ENCODE data around the gene PLA2G2C. TPM values are rescaled to one million over a fixed set of nuclear protein-coding genes. Genes with fewer than 3 reads are reported as not detected.
"Not testable (repeated sequence)": the region's sequence is repeated elsewhere in the genome, so short reads cannot be mapped to it uniquely, and the experiment has no call there.

The PLA2G2C gene, protein sequence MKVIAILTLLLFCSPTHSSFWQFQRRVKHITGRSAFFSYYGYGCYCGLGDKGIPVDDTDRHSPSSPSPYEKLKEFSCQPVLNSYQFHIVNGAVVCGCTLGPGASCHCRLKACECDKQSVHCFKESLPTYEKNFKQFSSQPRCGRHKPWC
- not detected for total RNA-seq

DNA sequence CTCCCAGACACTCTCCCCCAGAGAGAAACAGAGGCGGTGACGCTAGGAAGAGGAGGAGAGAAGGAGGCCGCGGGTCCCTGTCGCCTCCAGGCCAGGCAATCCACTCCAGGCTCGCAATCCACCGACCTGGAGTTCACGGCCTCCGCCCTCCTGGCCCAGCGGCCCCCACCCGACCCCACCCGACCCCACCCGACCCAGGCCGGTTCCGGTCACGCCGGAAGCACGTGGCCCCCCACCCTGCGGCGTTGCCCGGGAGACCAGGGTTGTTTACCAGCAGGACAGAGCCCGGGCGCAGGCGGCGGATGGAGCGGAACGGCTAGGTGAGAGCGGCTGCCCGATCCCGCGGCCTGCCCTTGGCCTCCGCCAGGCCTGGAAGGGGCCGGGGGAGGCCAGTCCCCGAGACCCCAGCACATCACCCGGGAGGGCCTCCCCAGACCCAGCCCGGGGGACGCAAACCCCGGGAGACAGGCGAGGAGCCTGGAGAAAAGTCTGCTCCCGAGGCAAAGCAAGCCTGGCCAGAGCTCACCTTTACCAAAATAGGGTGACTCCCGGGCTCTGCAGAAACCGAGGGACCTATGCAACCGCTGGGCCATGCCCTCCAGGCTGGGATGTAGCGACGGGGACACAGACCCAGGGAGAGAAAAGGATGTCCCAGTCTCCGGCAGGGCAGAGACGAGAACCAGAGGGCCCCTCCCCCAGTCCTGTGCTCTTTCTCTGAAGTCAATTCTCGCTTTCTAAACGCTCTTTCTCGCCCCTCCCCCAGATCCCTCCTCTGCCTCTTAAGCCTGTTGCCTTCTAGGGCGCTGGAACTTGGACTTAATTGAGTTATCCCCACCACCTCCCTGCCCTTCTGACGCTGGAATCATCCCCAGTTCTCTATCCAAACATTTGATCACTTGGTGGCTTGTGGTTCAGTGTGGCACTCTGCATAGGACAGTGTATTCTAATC lies at the start of gene PLA2G2C, which contains the start of gene UBXN10:
PLA2G2C (minus strand) TSS at position 685 of the 949 bp plus-strand sequence. CDS start 9,155 bp downstream, outside the sequence.
UBXN10 (plus strand) TSS at position 263 of the 949 bp plus-strand sequence. CDS start 4,466 bp downstream, outside the sequence.
- H3K9me3 ChIP-seq = no peaks in the 10 kb centered on the region
- no peaks in the 10 kb centered on the region for H3K27me3 ChIP-seq

DNA sequence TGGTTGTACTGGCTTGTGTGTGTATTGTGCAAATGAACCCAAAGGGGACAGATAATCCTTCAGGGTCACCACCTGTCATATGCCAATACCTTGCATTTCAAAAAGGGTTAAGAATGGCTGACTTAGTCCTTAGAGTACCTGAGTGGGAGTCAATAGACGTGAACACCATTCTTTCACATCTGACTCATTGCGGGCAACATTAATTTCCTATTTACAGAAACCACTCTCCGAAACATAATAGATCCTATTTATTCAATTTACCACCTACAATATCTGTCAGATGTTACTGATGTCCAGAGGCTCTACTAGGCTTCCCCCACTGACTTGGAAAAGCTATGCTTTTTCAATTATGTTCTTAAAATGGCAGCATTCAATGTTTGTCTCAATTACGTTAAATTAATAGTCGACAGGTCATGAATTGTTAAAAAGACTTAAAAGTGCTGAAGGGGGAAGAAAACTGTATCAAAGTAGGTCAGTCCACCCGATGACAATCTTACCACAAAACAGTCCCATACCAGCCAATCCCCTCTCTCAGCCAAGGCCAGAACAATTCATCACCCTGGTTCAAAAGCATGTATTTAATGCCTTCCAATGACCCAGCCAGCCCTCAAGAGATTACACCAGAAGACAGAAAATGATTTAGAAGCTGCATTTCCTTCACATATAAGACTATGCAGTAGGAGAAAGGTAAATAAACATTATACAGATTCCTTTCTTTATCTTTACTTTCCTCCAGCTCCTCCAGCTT lies 48.6 kb upstream of the PLA2G2C start:
- Histone ChIP-seq H3K9me3 (no peaks in the 10 kb centered on the region), H3K27me3 (no peaks in the 10 kb centered on the region), H3K36me3 (no peaks in the 10 kb centered on the region), H3K4me3 (no peak overlapping the region), H3K4me1 (no peaks in the 10 kb centered on the region), H3K27ac (no peak overlapping the region)
- DNase-seq (ENCODE audit: extremely low spot score in 2 of 2) = no peak
- TF ChIP-seq, protein P1, sequence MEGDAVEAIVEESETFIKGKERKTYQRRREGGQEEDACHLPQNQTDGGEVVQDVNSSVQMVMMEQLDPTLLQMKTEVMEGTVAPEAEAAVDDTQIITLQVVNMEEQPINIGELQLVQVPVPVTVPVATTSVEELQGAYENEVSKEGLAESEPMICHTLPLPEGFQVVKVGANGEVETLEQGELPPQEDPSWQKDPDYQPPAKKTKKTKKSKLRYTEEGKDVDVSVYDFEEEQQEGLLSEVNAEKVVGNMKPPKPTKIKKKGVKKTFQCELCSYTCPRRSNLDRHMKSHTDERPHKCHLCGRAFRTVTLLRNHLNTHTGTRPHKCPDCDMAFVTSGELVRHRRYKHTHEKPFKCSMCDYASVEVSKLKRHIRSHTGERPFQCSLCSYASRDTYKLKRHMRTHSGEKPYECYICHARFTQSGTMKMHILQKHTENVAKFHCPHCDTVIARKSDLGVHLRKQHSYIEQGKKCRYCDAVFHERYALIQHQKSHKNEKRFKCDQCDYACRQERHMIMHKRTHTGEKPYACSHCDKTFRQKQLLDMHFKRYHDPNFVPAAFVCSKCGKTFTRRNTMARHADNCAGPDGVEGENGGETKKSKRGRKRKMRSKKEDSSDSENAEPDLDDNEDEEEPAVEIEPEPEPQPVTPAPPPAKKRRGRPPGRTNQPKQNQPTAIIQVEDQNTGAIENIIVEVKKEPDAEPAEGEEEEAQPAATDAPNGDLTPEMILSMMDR (IDR thresholded peaks at IDR 0.05) = no peak
- intact Hi-C loops (cut with DNase I) = no loop called here

More for the DNA sequence above, at the start of gene PLA2G2C, which contains the start of gene UBXN10:
- TF ChIP-seq, protein P1 (IDR thresholded peaks at IDR 0.05) = no peak
- TF ChIP-seq POLR2AphosphoS5 (IDR thresholded peaks at IDR 0.05; ENCODE audit: insufficient read depth in 1 of 2, low read depth in 1 of 2) (no peak), POLR2A (IDR thresholded peaks at IDR 0.05) (no peak)
- H3K27ac ChIP-seq = no peak within 1 kb of the TSS
- peak within 1 kb of the TSS; percentile 32 to 49 for H3K4me3 ChIP-seq
- H3K36me3 ChIP-seq = no peaks in the 10 kb centered on the region
- H3K4me1 ChIP-seq = peaks cover 17% of the 10 kb centered on the region
- no peak for DNase-seq (ENCODE audit: extremely low spot score in 2 of 2)
- intact Hi-C loops (cut with DNase I) = no loop called here

DNA sequence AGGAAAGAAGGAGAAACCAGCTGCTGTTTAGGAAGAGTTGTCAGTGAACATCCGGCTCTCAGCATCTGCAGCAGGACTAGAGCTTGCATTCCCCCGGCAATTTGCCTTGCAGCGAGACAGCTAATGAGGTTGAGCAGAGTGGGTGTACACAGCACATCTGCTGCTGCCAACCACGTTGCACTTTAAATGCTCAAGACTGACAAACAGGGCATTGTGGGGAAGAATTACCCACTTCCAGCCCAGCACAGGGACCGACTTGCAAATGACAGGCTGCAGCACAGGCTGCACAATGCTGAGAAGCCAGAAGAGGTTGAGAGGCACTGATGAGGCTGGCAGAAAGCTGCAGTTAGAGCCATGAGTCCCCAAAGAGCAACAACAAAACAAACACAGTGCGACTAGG lies 47.5 kb upstream of the PLA2G2C start:
- intact Hi-C loops (cut with DNase I) = no loop called here
- Histone ChIP-seq H3K27ac (no peak overlapping the region), H3K27me3 (no peaks in the 10 kb centered on the region), H3K9me3 (no peaks in the 10 kb centered on the region), H3K4me1 (no peaks in the 10 kb centered on the region), H3K4me3 (no peak overlapping the region), H3K36me3 (no peaks in the 10 kb centered on the region)
- DNase-seq (ENCODE audit: extremely low spot score in 2 of 2) = no peak
- no peak for TF ChIP-seq POLR2AphosphoS5 (IDR thresholded peaks at IDR 0.05; ENCODE audit: insufficient read depth in 1 of 2, low read depth in 1 of 2)
- TF ChIP-seq, protein P1 (IDR thresholded peaks at IDR 0.05) = no peak
- TF ChIP-seq POLR2A (IDR thresholded peaks at IDR 0.05) = no peak

DNA sequence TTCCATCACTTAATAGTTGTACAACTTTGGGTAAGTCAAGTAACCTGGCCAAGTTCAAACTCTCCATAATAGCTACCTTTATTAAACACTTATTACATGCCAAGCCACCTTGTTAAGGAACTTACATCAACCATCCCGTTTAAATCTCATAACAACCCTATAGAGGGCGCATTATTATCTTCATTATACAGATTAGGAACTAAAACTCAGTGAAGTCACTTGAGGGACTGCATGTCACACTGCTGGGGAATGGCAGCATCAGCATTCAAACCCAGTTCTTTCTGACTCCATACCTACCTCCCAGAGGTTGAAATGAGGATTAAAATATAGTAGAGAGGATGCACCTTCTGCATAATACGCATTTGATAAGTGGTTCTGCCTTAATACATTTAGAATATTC lies 47.1 kb upstream of the PLA2G2C start:
- no peak overlapping the region for H3K27ac ChIP-seq
- no peaks in the 10 kb centered on the region for H3K27me3 ChIP-seq
- intact Hi-C loops (cut with DNase I) = no loop called here
- no peak overlapping the region for H3K4me3 ChIP-seq
- no peaks in the 10 kb centered on the region for H3K9me3 ChIP-seq
- no peaks in the 10 kb centered on the region for H3K36me3 ChIP-seq
- DNase-seq (ENCODE audit: extremely low spot score in 2 of 2) = no peak
- no peaks in the 10 kb centered on the region for H3K4me1 ChIP-seq
- TF ChIP-seq POLR2A (IDR thresholded peaks at IDR 0.05) = no peak
- TF ChIP-seq POLR2AphosphoS5 (IDR thresholded peaks at IDR 0.05; ENCODE audit: insufficient read depth in 1 of 2, low read depth in 1 of 2) = no peak
- TF ChIP-seq, protein P1 (IDR thresholded peaks at IDR 0.05) = no peak

DNA sequence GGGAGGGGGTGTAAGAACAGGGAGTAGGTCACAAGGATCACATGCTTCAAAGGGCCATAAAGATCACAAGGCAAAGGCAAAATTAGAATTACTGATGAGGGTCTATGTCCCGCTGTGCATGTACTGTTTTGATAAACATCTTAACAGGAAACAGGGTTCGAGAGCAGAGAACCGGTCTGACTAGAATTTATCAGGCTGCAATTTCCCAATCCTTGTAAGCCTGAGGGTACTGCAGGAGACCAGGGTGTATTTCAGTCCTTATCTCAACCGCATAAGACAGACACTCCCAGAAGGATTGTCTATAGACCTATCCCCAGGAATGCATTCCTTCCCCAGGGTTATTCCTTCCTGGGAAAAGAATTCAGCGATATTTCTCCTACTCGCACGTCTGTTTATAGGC lies 46.2 kb upstream of the PLA2G2C start:
- H3K9me3 ChIP-seq; DNase-seq (ENCODE audit: extremely low spot score in 2 of 2); H3K27me3 ChIP-seq; intact Hi-C loops (cut with DNase I); H3K27ac ChIP-seq; H3K36me3 ChIP-seq; H3K4me3 ChIP-seq; H3K4me1 ChIP-seq: not testable (repeated sequence)

All from vagina (tissue), 2 donors.